Stimulated activated CD8-positive, alpha-beta memory T cell treated with anti-CD3 and anti-CD28 coated beads, Interleukin-7, amount 100 ng/mL, for 1 hour (primary cell): ENCODE measurements around the gene ANKS1B.
"Not testable (repeated sequence)": the region's sequence is repeated elsewhere in the genome, so short reads cannot be mapped to it uniquely, and the experiment has no call there.

Source experiments
- DNase-seq, 2 donors: peaks; one replicate each; pipeline ENCODE4 v3.0.0-alpha.2; 2020; ENCODE audit warnings: low read depth in 2 of 2

ANKS1B gene

DNA sequence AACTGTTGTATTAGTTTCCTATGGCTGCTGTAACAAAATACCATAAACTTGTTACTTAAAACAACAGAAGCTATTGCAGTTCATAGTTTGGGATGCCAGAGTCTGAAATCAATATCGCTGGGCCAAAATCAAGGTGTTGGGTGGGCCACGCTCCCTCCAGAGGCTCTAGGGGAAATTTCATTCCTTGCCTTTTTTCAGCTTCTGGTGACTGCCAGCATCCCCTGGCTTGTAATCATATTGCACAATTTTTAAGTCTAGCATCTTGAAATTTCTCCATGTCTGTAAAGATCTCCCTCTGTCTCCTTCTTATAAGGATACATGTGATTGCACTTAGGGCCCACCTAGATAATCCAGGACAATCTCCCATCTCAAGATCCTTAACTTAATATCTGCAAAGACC lies 386.0 kb downstream of the ANKS1B start:
- DNase-seq = no peak

DNA sequence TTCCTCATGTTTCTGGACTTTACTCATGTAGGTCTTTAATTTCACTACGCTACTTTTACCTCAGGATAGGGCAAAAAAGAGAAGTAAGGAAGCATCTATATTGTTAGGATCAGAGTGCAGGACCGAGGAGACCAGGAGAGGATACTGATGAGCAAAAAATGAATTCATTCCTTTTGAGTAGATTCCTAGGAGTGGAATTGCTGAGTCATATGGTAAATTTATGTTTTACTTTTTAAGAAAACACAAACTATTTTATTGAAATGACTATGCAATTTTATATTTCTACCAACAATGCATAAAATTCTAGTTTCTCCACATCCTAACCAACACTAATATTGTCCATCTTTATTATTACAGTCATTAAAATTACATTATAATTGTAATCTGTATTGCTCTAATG lies 388.0 kb downstream of the ANKS1B start:
- DNase-seq = no peak

GRCh38 chr12:99577125-99577524 lies 407.6 kb downstream of the ANKS1B start:
- DNase-seq = not testable (repeated sequence)

DNA sequence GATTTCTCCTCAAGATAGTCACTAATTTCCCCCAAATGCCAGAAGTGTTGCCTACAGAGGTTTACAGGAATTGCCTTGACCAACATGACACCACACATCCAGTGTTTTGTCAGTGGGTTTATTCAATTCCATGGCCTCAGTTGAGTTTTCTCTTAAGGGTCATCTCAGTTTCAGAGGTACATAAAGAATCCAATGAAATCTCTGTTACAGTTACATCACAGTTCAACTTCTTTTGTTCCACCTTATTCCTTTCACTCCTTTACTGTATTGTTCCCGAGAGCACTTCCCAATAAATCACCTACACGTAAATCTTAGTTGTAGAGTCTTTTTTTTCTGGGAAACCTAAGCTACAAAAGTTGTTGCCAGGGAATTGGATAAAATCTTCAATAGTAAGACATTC lies 410.8 kb downstream of the ANKS1B start:
- no peak for DNase-seq

GRCh38 chr12:99567072-99567471 lies 417.7 kb downstream of the ANKS1B start:
- DNase-seq = no peak

GRCh38 chr12:99558109-99558508 lies 426.6 kb downstream of the ANKS1B start:
- DNase-seq = no peak

DNA sequence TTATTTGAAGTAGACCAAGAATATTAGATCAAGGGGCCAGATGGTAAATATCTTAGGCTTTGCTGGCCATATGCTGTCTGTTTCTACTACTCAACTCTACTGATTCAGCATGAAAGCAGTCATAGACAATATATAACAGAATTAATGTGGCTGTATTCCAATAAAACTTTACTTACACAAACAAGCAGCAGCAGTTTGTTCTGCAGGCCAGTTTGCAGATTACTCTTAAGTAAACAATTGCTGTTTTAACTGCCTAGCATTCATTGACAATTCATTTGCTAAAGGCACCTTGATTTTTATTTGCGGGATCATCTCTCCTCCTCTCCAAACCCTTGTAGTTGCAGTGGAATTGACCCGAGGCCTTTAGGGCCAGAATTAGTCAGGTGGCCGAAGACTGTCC lies 431.3 kb downstream of the ANKS1B start:
- no peak for DNase-seq

- no peak for DNase-seq
Observed at GRCh38 chr12:99552022-99552421, 432.7 kb downstream of the ANKS1B start.

DNA sequence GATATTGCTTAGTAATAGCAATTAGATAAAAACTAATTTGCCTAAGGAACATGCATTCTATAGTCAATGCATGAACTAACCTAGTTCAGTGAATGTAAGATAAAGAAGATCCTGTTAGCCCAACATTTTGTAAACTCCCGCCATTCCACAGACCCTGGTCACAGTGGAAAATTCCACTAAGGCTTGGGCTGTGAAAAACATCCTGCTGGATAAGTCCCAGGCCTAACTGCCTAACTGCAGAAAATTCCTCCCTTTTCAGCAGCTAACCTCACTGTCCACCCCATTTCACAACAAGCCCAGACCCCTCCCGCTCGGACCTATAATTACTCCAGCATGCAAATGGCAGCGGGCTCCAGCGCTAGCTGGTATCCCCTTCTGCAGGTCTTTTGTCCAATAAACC lies 435.1 kb downstream of the ANKS1B start:
- no peak for DNase-seq

DNA sequence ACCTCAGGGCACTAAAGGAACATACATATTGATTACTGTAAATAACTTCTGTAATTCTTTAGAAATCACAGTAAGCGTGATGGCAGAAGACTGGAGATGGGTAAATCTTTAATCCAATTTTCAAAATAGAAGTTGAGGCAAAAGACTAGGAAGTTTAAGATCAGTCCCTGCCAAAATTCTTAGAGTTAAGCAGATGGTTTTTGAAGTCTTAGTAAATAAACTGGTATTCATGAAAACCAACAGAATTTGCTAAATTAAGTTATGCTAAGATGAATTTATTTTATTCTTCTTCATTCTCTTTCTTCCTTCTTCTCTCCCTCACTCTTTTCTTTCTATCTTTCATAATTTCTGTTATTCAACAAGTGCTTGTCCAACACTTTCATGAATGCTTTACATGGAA lies 435.5 kb downstream of the ANKS1B start:
- no peak for DNase-seq

DNA sequence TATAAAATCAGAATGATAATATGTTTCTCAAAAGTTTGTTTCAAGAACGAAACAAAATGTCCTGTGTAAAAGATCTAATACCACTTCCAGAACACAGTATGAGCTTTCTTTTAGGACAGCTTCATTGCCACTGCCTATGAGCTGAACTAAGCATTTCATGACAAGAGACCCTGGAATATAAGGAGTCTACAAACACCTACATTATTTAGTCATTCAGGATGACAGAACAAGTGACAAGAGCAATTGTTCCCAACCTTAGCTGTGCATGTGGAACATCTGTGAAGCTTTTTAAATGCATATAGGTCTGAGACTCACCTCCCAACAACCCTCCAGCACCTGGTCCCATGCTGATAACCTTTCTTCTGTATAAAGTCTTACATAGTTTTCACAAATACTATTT lies 440.3 kb downstream of the ANKS1B start:
- DNase-seq = no peak

DNA sequence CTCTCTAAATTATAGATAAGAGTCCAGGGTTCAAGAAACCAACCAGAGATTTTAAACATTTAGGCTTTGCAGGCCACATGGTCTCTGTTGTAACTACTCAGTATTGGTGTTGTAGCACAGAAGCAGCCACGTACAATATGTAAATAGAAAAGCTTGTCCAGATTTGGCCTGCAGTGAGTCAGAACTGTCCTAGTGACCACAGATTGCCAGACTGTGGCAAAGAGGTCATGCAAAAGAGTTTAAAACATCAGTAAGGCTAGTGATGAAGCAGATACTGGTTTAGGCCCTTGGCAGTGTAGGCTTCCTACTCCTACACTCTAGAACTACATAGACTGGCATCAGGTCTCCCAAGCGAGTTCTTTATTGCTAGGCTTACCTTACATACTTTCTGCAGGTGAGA lies 454.8 kb downstream of the ANKS1B start:
- no peak for DNase-seq

GRCh38 chr12:99528478-99528877 lies 456.3 kb downstream of the ANKS1B start:
- no peak for DNase-seq

GRCh38 chr12:99523853-99524252 lies 460.9 kb downstream of the ANKS1B start:
- DNase-seq = no peak

GRCh38 chr12:99522456-99522855 lies 462.3 kb downstream of the ANKS1B start:
- no peak for DNase-seq

GRCh38 chr12:99521664-99522063 lies 463.1 kb downstream of the ANKS1B start:
- DNase-seq = no peak

- DNase-seq = no peak
Observed at GRCh38 chr12:99513066-99513465, 471.7 kb downstream of the ANKS1B start.

DNA sequence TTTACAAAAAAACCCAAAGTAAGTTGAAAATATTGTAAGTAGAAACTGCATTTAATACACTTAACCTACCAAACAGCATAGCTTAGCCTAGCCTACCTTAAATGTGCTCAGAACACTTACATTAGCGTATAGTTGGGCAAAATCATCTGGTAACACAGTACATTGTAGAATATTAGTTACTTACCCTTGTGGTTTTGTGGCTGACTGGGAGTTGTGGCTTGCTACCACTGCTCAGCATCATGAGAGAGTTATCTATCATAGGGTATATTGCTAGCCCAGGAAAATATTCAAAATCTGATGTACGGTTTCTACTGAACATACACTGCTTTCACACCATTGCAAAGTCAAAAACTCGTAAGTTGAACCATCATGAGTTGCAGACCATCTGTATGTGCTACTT lies 478.9 kb downstream of the ANKS1B start:
- DNase-seq = no peak

DNA sequence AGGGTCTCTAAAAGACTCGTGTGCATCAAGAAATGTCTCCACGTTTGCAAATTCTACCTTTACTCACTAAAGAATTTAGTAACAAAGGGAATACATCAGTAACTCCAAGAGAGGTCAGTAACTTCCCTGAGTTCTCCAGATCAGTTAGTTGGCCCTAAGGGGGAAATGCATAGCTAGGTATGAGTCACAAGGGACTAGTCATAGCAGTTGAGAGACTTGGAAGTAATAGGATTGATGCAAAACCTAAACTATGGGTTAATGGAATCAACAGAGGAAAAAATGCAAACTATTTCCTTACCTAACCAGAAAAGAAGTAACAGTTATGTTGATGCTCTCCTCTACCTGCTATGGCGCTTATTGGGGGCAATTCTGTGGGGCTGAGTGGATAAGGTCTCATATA lies 486.0 kb downstream of the ANKS1B start:
- DNase-seq = no peak

DNA sequence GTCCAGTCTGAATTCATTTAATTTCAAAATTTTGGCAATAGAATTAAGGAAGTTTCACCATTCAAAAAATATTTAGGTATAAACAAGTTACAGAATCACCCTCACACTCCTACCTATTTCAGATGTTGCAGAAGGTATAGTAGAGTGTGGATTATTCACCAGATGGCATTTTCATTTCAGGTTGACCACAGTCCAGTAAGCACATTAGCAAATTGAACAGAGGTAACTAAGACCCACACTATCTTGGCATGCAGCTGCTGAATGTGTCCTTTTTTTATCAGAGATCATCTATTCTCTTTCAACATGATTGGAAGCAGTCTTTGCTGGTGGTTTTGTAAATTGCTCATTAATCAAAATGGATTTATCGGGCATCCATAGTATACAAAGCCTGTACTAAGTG lies 488.9 kb downstream of the ANKS1B start:
- DNase-seq = no peak

DNA sequence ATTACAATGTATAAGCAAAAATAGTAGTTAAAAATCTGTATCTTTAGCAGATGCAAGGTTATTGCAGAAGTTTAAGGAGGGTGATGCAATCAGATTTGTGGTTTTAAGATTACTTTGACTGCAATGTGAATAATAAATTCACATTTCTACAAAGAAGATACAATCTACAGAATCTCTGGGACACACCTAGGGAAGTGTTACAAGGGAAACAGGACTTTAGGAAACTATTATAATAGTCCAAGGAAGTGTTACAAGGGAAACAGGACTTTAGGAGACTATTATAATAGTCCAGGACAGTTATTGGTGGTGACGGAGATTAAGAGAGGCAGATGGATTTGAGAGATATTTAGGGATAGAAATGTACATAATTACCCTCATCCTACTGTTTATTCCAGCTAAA lies 491.5 kb downstream of the ANKS1B start:
- DNase-seq = no peak

GRCh38 chr12:99486277-99486676 lies 498.5 kb downstream of the ANKS1B start:
- DNase-seq = no peak

- DNase-seq = no peak
Observed at GRCh38 chr12:99479149-99479548, 505.6 kb downstream of the ANKS1B start.

DNA sequence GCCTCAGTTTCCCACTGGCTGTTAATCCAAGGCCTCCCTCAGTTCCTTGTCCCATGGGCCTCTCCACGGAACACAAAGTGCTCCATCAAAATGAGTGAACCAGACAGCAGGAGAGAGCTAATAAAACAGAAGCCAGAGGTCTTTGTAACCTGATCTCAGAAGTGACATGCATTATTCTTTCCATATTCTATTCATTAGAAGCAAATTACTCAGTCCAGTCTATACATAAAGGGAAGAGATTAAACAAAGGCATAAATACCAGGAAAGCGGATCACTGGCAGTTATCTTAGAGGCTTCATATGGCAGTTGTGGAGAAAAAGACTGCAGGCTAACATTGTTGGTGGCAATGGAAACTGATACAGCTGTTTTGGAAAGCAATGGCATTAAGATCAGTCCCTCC lies 507.8 kb downstream of the ANKS1B start:
- DNase-seq = no peak
